ENCODE data around the gene ACTR3C.

The ACTR3C gene

DNA sequence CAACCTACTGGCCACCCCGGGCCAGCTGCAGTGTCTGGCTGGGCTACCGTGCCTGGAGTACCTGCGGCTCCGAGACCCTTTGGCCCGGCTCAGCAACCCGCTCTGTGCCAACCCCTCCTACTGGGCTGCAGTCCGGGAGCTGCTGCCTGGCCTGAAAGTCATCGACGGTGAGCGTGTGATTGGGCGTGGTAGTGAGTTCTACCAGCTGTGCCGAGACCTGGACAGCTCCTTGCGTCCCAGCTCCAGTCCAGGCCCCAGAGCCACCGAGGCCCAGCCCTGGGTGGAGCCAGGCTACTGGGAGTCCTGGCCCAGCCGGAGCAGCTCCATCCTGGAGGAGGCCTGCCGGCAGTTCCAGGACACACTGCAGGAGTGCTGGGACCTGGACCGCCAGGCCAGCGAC is 13.8 kb upstream of the ACTR3C start:
- TF ChIP-seq RARB (CRISPR knock-in tag; IDR thresholded peaks at IDR 0.05) (no peak), ZFP3 (CRISPR knock-in tag; IDR thresholded peaks at IDR 0.05) (no peak), ZNF565 (CRISPR knock-in tag; conservative IDR thresholded peaks at IDR 0.05; ENCODE audit: low read depth) (no peak), PPARA (CRISPR knock-in tag; IDR thresholded peaks at IDR 0.05; ENCODE audit: borderline replicate concordance) (no peak), CREB5 (CRISPR knock-in tag; IDR thresholded peaks at IDR 0.05; ENCODE audit: low read depth) (no peak), CSDC2 (CRISPR knock-in tag; IDR thresholded peaks at IDR 0.05) (no peak), ISL1 (CRISPR knock-in tag; IDR thresholded peaks at IDR 0.05) (no peak), ZC3H10 (CRISPR knock-in tag; IDR thresholded peaks at IDR 0.05) (no peak), TOX (CRISPR knock-in tag; IDR thresholded peaks at IDR 0.05; ENCODE audit: borderline replicate concordance) (no peak), TCF4 (CRISPR knock-in tag; IDR thresholded peaks at IDR 0.05; ENCODE audit: borderline replicate concordance) (no peak), OSR1 (CRISPR knock-in tag; IDR thresholded peaks at IDR 0.05) (no peak), ZFP30 (CRISPR knock-in tag; IDR thresholded peaks at IDR 0.05) (no peak), ZNF70 (CRISPR knock-in tag; IDR thresholded peaks at IDR 0.05) (no peak), TSHZ2 (CRISPR knock-in tag; IDR thresholded peaks at IDR 0.05) (no peak), ZNF8 (CRISPR knock-in tag; IDR thresholded peaks at IDR 0.05) (no peak)
- TF ChIP-seq, protein P1, sequence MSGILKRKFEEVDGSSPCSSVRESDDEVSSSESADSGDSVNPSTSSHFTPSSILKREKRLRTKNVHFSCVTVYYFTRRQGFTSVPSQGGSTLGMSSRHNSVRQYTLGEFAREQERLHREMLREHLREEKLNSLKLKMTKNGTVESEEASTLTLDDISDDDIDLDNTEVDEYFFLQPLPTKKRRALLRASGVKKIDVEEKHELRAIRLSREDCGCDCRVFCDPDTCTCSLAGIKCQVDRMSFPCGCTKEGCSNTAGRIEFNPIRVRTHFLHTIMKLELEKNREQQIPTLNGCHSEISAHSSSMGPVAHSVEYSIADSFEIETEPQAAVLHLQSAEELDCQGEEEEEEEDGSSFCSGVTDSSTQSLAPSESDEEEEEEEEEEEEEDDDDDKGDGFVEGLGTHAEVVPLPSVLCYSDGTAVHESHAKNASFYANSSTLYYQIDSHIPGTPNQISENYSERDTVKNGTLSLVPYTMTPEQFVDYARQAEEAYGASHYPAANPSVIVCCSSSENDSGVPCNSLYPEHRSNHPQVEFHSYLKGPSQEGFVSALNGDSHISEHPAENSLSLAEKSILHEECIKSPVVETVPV (CRISPR knock-in tag; IDR thresholded peaks at IDR 0.05) = no peak
- TF ChIP-seq, protein P2, sequence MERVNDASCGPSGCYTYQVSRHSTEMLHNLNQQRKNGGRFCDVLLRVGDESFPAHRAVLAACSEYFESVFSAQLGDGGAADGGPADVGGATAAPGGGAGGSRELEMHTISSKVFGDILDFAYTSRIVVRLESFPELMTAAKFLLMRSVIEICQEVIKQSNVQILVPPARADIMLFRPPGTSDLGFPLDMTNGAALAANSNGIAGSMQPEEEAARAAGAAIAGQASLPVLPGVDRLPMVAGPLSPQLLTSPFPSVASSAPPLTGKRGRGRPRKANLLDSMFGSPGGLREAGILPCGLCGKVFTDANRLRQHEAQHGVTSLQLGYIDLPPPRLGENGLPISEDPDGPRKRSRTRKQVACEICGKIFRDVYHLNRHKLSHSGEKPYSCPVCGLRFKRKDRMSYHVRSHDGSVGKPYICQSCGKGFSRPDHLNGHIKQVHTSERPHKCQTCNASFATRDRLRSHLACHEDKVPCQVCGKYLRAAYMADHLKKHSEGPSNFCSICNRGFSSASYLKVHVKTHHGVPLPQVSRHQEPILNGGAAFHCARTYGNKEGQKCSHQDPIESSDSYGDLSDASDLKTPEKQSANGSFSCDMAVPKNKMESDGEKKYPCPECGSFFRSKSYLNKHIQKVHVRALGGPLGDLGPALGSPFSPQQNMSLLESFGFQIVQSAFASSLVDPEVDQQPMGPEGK (CRISPR knock-in tag; IDR thresholded peaks at IDR 0.05; ENCODE audit: borderline replicate concordance) = no peak
- ATAC-seq = no peak

DNA sequence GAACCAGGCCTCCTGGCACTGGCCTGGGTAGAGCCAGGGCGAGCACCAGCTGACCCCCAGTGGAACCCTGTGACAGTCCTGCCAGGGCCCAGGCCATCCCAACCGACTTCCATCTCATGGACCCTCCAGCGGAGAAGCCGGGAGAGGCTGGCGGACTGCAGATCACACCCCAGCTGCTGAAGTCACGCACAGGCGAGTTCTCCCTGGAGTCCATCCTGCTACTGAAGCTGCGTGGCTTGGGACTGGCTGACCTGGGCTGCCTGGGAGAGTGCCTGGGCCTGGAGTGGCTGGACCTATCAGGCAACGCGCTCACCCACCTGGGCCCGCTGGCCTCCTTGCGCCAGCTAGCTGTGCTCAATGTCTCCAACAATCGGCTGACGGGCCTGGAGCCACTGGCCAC is 13.4 kb upstream of the ACTR3C start:
- TF ChIP-seq, protein P2 (CRISPR knock-in tag; IDR thresholded peaks at IDR 0.05; ENCODE audit: borderline replicate concordance) = no peak
- TF ChIP-seq POU6F1 (CRISPR knock-in tag; IDR thresholded peaks at IDR 0.05; ENCODE audit: borderline replicate concordance, low read depth) (no peak), ARNTL (CRISPR knock-in tag; IDR thresholded peaks at IDR 0.05; ENCODE audit: borderline replicate concordance, low read depth) (no peak), ZC3H10 (CRISPR knock-in tag; IDR thresholded peaks at IDR 0.05) (no peak), RARB (CRISPR knock-in tag; IDR thresholded peaks at IDR 0.05) (no peak), CSDC2 (CRISPR knock-in tag; IDR thresholded peaks at IDR 0.05) (no peak), OSR1 (CRISPR knock-in tag; IDR thresholded peaks at IDR 0.05) (no peak), ZNF70 (CRISPR knock-in tag; IDR thresholded peaks at IDR 0.05) (no peak), TSHZ2 (CRISPR knock-in tag; IDR thresholded peaks at IDR 0.05) (no peak), BACH2 (CRISPR knock-in tag; IDR thresholded peaks at IDR 0.05; ENCODE audit: borderline replicate concordance) (no peak), SNAI2 (CRISPR knock-in tag; IDR thresholded peaks at IDR 0.05) (no peak), PPARA (CRISPR knock-in tag; IDR thresholded peaks at IDR 0.05; ENCODE audit: borderline replicate concordance) (no peak), TCF4 (CRISPR knock-in tag; IDR thresholded peaks at IDR 0.05; ENCODE audit: borderline replicate concordance) (no peak)
- TF ChIP-seq, protein P1 (CRISPR knock-in tag; IDR thresholded peaks at IDR 0.05) = no peak
- ATAC-seq = no peak
